AG10803 (cell line): ENCODE measurements around the gene CD1C.

Experiments used
- DNase-seq: peaks from one replicate; pipeline ENCODE4 v3.0.0; 2010; ENCODE audit warnings: low read depth
- H3K4me3 ChIP-seq: 2 replicates; pipeline ENCODE4 v1.5.1; 2011; ENCODE audit warnings: mild to moderate bottlenecking, low read length, control low read depth
- TF ChIP-seq, protein P1 (sequence below): conservative IDR thresholded peaks from 2 replicates; pipeline ENCODE4 v1.5.1; 2011; ENCODE audit warnings: mild to moderate bottlenecking, low read length, control low read depth, inconsistent platforms

The CD1C gene

DNA sequence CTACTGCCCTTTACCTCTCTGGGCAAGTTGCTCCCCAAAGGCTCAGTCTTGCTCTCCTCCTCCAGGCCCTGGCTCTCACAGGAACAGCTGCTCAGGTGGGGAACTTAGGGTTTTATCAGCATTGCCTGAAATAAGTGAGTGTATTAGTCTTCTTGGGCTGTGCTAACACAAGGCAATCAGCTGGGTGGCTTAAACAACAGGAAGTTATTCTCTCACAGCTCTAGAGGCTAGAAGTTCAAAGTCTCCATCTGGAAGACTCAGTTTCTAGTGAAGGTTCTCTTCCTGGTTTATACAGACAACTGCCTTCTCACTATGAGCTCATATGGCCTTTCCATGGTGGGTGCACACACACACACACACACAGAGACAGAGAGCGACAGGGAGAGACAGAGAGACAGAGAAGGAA lies 2.8 kb upstream of the CD1C start:
- DNase-seq = no peak
- no peak overlapping the region for H3K4me3 ChIP-seq
- TF ChIP-seq, protein P1, sequence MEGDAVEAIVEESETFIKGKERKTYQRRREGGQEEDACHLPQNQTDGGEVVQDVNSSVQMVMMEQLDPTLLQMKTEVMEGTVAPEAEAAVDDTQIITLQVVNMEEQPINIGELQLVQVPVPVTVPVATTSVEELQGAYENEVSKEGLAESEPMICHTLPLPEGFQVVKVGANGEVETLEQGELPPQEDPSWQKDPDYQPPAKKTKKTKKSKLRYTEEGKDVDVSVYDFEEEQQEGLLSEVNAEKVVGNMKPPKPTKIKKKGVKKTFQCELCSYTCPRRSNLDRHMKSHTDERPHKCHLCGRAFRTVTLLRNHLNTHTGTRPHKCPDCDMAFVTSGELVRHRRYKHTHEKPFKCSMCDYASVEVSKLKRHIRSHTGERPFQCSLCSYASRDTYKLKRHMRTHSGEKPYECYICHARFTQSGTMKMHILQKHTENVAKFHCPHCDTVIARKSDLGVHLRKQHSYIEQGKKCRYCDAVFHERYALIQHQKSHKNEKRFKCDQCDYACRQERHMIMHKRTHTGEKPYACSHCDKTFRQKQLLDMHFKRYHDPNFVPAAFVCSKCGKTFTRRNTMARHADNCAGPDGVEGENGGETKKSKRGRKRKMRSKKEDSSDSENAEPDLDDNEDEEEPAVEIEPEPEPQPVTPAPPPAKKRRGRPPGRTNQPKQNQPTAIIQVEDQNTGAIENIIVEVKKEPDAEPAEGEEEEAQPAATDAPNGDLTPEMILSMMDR = no peak

DNA sequence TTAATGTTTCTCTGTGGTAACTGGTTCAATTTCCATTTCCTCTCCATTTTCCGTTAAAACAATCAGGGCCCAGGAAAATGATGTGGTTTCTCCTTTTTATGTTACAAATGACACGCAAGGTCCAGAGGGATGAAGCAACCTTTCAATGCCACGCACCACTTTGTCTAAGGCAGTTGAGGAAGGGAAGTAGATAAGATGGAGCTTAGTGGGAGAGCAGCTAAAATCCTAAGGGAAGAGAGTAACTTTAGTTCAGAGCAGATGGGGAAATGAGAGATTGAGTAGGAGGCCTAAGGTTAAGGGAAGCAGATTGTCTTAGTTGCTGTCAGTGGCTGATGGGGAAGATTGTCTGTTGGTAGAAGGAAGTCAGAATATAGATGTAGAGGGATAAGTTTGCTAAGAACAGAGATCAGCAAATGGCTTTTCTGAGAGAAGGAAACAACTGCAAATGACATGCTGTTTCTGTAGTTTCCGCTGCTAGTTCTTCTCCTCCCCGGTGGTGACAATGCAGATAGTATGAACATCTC lies 660 bp downstream of the CD1C start:
- no peak overlapping the region for H3K4me3 ChIP-seq
- TF ChIP-seq, protein P1 = no peak
- DNase-seq = no peak

DNA sequence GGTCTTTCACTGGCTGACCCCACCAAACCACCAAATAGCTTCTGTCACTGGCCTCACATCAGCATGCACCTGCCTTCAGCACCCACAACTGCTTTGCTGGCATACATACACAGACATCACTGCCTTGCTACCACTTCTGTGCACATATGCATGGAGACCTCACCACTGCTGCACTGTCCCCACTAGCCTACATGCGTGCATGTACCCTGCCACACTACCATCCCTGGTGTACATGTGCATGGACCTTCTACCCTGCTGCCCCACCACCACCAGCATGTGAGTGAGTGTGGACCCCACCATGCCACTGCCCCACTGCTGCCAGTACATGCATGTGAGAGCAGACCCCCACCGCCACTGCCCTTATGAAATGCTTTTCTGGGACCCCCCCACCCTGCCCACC lies 6.1 kb downstream of the CD1C start:
- no peak overlapping the region for H3K4me3 ChIP-seq
- TF ChIP-seq, protein P1 = no peak
- DNase-seq = no peak

DNA sequence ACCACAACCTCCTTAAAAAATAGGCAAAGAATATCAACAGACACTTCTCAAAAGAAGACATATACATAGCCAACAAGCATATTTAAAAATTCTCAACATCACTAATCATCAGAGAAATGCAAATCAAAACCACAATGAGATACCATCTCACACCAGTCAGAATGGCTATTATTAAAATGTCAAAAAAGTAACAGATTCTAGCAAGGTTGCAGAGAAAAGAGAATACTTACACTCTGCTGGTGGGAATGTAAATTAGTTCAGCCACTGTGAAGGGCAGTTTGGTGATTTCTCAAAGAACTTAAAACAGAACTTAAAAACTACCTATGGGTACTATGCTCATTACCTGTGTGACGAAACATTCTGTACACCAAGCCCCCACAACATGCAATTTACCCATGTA lies 20.9 kb downstream of the CD1C start:
- DNase-seq = no peak
- TF ChIP-seq, protein P1 = no peak
- no peak overlapping the region for H3K4me3 ChIP-seq

DNA sequence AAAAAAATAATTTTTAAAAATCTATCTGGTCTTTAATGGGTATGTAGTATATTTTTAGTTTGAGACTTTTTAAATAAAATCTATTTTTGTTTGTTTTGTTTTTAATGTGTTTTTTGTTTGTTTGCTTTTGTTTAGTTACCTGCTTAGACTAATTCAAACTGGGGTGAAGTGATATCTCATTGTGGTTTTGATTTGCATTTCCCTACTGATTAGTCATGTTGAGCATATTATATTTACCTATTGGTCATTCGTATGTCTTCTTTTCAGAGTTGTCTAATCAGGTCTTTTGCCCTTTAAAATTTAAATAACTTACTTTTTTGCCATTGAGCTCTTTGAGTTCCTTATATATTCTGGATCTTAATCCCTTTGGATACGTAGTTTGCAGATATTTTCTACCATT lies 21.3 kb downstream of the CD1C start:
- H3K4me3 ChIP-seq = no peak overlapping the region
- TF ChIP-seq, protein P1 = no peak
- DNase-seq = no peak

DNA sequence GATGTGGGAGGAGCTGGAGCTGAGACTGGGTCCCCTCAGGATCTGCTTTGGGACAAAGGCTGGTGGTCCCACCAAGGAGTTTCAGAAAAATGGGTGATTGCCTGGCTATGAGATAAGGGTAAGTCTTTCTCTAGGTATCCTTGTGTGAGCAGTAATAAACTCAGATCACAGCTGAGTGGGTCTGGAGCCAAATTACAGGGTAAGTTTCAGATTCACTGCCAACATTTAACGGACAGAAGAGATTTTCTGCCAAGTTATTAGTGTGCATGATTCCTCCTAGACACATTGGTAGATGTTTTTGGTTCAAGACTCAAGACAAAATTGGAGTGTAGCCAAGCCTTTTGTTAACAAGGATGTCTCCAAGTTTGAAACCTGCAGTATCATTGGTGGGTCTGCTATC lies 34.1 kb downstream of the CD1C start:
- TF ChIP-seq, protein P1 = no peak
- H3K4me3 ChIP-seq = no peak overlapping the region
- no peak for DNase-seq

DNA sequence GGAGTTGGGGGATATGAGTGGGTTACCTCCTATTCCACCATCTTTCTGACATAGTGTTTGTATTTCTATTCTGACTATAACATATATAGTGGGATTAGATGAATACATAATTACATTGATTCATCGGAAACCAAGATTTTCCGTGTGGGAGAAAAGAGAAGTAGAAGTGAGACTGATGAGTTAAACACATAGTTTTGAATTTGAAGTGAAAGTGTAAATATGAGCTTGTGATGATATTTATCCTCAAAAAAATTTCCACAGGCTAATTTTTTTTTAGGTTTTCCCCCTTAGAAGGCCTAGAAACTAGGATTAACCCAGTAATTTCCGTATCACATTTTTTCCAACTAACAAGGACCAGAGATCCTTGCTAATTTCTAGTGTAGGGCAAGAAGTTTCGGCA lies 34.7 kb downstream of the CD1C start:
- TF ChIP-seq, protein P1 = no peak
- H3K4me3 ChIP-seq = no peak overlapping the region
- no peak for DNase-seq
